Activated CD8-positive, alpha-beta memory T cell treated with anti-CD3 and anti-CD28 coated beads, Interleukin-2, amount 10 ng/mL, durations not matched to agents 7 days and 5 days (primary cell): ENCODE results near the gene KIF13A. TPM values are rescaled to one million over a fixed set of nuclear protein-coding genes. Genes with fewer than 3 reads are reported as not detected.

ENCODE experiments used
- ATAC-seq: fragments of 150-1000 bp; cut with Tn5 transposase; one replicate; pipeline ENCODE4 v1.10.0; 2021; ENCODE audit warnings: moderate library complexity
- CTCF ChIA-PET: fragments of 350-600 bp; sonication (Branson Sonifier 250); formaldehyde crosslinking; loops from one replicate; lab custom pipeline; 2021; ENCODE audit warnings: antibody characterized with exemption; lab: Charles Lee
- DNase-seq: peaks from one replicate; pipeline ENCODE4 v3.0.0-alpha.2; 2020
- H3K27ac Mint-ChIP-seq: one replicate; pipeline ENCODE4 v1.8.0; 2021; ENCODE audit warnings: mild to moderate bottlenecking, mixed read lengths
- H3K27me3 Mint-ChIP-seq: one replicate; pipeline ENCODE4 v1.8.0; 2021; ENCODE audit warnings: mixed read lengths
- H3K36me3 Mint-ChIP-seq: one replicate; pipeline ENCODE4 v1.8.0; 2021; ENCODE audit warnings: mild to moderate bottlenecking, mixed read lengths
- H3K4me1 Mint-ChIP-seq: one replicate; pipeline ENCODE4 v1.8.0; 2021; ENCODE audit warnings: mixed read lengths
- H3K4me3 Mint-ChIP-seq: one replicate; pipeline ENCODE4 v1.8.0; 2021; ENCODE audit warnings: mild to moderate bottlenecking, moderate library complexity, mixed read lengths
- H3K9me3 Mint-ChIP-seq: one replicate; pipeline ENCODE4 v1.8.0; 2022; ENCODE audit warnings: low read depth, mixed read lengths
- total RNA-seq, 2 experiments: library from RNA; stranded (reverse); gene quantifications; one replicate each; pipeline ENCODE4 v1.2.3, GENCODE V29; 2021

The KIF13A gene
- total RNA-seq, 2 experiments from 2014 or later: 0.05 TPM; not detected in 1

- Mint-ChIP-seq H3K4me3 (no peak overlapping the region), H3K9me3 (no peaks in the 10 kb centered on the region), H3K36me3 (no peaks in the 10 kb centered on the region), H3K27ac (no peak overlapping the region), H3K4me1 (no peaks in the 10 kb centered on the region), H3K27me3 (peaks cover 42% of the 10 kb centered on the region)
- ATAC-seq: no peak
- CTCF ChIA-PET: interaction anchor here (0.6 kb wide), 1 partner anchor 368 kb away, joined by 3 read pairs; no protein-coding TSS in a partner anchor
- no peak for DNase-seq
Measured at GRCh38 chr6:17871189-17871519, 116.3 kb downstream of the KIF13A start.

- H3K27me3 Mint-ChIP-seq: peaks cover 45% of the 10 kb centered on the region
- no peaks in the 10 kb centered on the region for H3K36me3 Mint-ChIP-seq
- DNase-seq: no peak
- ATAC-seq: no peak
- CTCF ChIA-PET: interaction anchor here (0.6 kb wide), 1 partner anchor 367 kb away, joined by 3 read pairs; no protein-coding TSS in a partner anchor
- H3K4me1 Mint-ChIP-seq: no peaks in the 10 kb centered on the region
- no peak overlapping the region for H3K27ac Mint-ChIP-seq
- H3K9me3 Mint-ChIP-seq: no peaks in the 10 kb centered on the region
- H3K4me3 Mint-ChIP-seq: no peak overlapping the region
Measured at GRCh38 chr6:17870300-17871188, 116.9 kb downstream of the KIF13A start.

DNA sequence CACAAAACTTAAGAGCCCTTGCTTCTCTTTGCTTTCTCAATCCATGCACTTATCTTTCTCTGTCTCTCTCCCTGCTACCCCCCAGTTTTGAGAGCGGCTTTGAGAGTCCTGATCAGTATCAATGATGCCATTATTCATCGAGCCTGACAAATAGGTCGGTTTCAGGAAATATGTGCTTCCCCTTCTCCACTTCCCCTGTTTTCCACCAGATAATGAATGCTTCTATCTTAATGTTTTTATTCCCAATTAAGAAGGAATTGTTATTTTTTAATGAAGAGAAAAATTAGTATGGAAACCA, 117.7 kb downstream of the KIF13A start:
- no peak for DNase-seq
- Mint-ChIP-seq H3K36me3 (no peaks in the 10 kb centered on the region), H3K27ac (no peak overlapping the region), H3K4me1 (no peaks in the 10 kb centered on the region), H3K27me3 (peaks cover 47% of the 10 kb centered on the region), H3K4me3 (no peak overlapping the region), H3K9me3 (no peaks in the 10 kb centered on the region)
- CTCF ChIA-PET: no interaction called here
- ATAC-seq: no peak

GRCh38 chr6:17869010-17869752, 118.3 kb downstream of the KIF13A start:
- Mint-ChIP-seq H3K36me3 (no peaks in the 10 kb centered on the region), H3K27ac (no peak overlapping the region), H3K9me3 (no peaks in the 10 kb centered on the region), H3K4me1 (no peaks in the 10 kb centered on the region), H3K4me3 (no peak overlapping the region), H3K27me3 (peaks cover 47% of the 10 kb centered on the region)
- ATAC-seq: no peak
- DNase-seq: no peak
- CTCF ChIA-PET: no interaction called here

DNA sequence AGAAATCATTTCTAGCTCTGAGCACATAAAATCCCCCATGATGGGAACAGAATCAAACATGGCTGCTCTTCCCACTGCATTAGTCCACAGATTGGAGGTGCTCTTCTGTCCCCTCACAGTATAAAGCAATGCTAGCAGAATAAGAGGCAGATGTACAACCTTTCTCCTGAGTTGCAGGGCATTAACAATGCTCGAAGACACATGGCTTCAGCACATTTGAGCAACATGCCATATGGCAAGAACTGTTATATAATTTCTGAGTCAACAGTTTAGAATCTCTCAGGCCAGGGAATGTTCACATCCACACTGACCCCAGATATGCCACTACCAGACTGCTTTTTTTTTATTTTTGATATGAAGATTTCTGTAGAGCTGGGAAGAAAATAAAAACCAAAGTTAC, 119.6 kb downstream of the KIF13A start:
- no peak overlapping the region for H3K4me3 Mint-ChIP-seq
- ATAC-seq (no peak), DNase-seq (no peak)
- H3K36me3 Mint-ChIP-seq: no peaks in the 10 kb centered on the region
- H3K9me3 Mint-ChIP-seq: no peaks in the 10 kb centered on the region
- no peak overlapping the region for H3K27ac Mint-ChIP-seq
- H3K4me1 Mint-ChIP-seq: no peaks in the 10 kb centered on the region
- CTCF ChIA-PET: no interaction called here
- peaks cover 49% of the 10 kb centered on the region for H3K27me3 Mint-ChIP-seq

- no peaks in the 10 kb centered on the region for H3K9me3 Mint-ChIP-seq
- CTCF ChIA-PET: interaction anchor here (1.1 kb wide), 1 partner anchor 51 kb away, joined by 3 read pairs; no protein-coding TSS in a partner anchor
- H3K4me1 Mint-ChIP-seq: no peaks in the 10 kb centered on the region
- H3K36me3 Mint-ChIP-seq: no peaks in the 10 kb centered on the region
- H3K27ac Mint-ChIP-seq: no peak overlapping the region
- ATAC-seq (no peak), DNase-seq (no peak)
- H3K4me3 Mint-ChIP-seq: no peak overlapping the region
- H3K27me3 Mint-ChIP-seq: peaks cover 49% of the 10 kb centered on the region
Measured at GRCh38 chr6:17866876-17867444, 120.5 kb downstream of the KIF13A start.

DNA sequence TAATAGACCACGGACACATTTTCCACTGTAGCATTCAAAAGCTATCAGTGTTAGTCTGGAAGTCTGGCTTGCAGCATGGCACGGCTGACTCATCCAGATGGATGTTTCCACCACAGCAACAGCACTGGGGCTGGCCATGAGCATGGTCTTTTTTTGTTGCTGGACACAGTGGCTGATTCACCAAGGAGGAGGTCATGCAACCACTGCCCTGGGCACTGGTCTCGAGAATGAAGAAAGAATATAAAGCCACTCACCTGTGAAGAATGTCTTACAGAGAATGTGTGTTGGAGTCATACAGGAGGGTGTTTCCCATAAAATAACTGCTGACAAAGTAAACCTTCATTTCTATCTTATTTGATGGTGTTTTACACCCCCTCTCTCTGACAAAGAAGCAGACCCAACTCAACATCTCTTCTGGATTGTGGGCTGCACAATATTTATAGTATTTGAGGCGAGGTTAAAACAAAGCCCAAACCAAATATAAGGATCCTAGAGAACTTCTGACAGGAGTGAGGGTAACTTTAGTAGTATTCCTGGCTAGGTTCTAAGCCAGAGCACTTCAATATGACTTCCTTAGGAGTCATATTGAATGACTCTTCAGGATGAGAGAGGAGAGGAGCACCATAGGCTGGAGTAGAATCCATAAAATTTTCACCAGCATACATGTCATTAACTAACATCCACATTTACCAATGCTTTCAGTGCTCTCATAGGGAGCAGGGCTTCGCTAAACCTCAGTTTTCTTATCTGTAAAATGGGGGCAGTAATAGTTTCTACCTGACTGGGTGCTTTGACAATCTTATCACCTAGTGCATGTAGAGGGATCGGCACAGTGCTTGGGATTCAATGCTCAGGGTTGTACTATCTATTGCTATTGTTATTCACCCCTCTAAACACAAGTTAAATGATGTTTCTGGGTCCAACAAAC, 121.4 kb downstream of the KIF13A start:
- Mint-ChIP-seq H3K4me3 (no peak overlapping the region), H3K27ac (no peak overlapping the region), H3K4me1 (no peaks in the 10 kb centered on the region), H3K27me3 (peaks cover 41% of the 10 kb centered on the region), H3K9me3 (no peaks in the 10 kb centered on the region), H3K36me3 (no peaks in the 10 kb centered on the region)
- ATAC-seq (no peak), DNase-seq (no peak)
- CTCF ChIA-PET: interaction anchor here (1.1 kb wide), 1 partner anchor 50 kb away, joined by 3 read pairs; no protein-coding TSS in a partner anchor

- no peak overlapping the region for H3K4me3 Mint-ChIP-seq
- no peaks in the 10 kb centered on the region for H3K36me3 Mint-ChIP-seq
- CTCF ChIA-PET: no interaction called here
- peaks cover 33% of the 10 kb centered on the region for H3K27me3 Mint-ChIP-seq
- no peak for DNase-seq
- H3K4me1 Mint-ChIP-seq: no peaks in the 10 kb centered on the region
- no peaks in the 10 kb centered on the region for H3K9me3 Mint-ChIP-seq
- no peak overlapping the region for H3K27ac Mint-ChIP-seq
- no peak for ATAC-seq
Measured at GRCh38 chr6:17865243-17865642, 122.2 kb downstream of the KIF13A start.

- peaks cover 24% of the 10 kb centered on the region for H3K27me3 Mint-ChIP-seq
- no peaks in the 10 kb centered on the region for H3K4me1 Mint-ChIP-seq
- ATAC-seq: no peak
- DNase-seq: no peak
- H3K36me3 Mint-ChIP-seq: no peaks in the 10 kb centered on the region
- no peaks in the 10 kb centered on the region for H3K9me3 Mint-ChIP-seq
- H3K4me3 Mint-ChIP-seq: no peak overlapping the region
- CTCF ChIA-PET: interaction anchor here (0.5 to 0.9 kb wide), 2 partner anchors 11 to 114 kb away, joined by 3 read pairs; no protein-coding TSS in a partner anchor
- H3K27ac Mint-ChIP-seq: no peak overlapping the region
Measured at GRCh38 chr6:17863901-17864754, 123.3 kb downstream of the KIF13A start.

GRCh38 chr6:17861361-17861760, 126.1 kb downstream of the KIF13A start:
- CTCF ChIA-PET: no interaction called here

GRCh38 chr6:17859846-17860245, 127.6 kb downstream of the KIF13A start:
- CTCF ChIA-PET: no interaction called here

More at GRCh38 chr6:17861361-17861760, 126.1 kb downstream of the KIF13A start:
- Mint-ChIP-seq H3K4me3 (no peak overlapping the region), H3K9me3 (no peaks in the 10 kb centered on the region), H3K4me1 (no peaks in the 10 kb centered on the region), H3K27ac (no peak overlapping the region), H3K27me3 (peaks cover 15% of the 10 kb centered on the region), H3K36me3 (no peaks in the 10 kb centered on the region)
- DNase-seq (no peak), ATAC-seq (no peak)

GRCh38 chr6:17858584-17858983, 128.9 kb downstream of the KIF13A start:
- CTCF ChIA-PET: no interaction called here

More at GRCh38 chr6:17859846-17860245, 127.6 kb downstream of the KIF13A start:
- Mint-ChIP-seq H3K27ac (no peak overlapping the region), H3K4me1 (no peaks in the 10 kb centered on the region), H3K27me3 (peaks cover 13% of the 10 kb centered on the region), H3K36me3 (no peaks in the 10 kb centered on the region), H3K4me3 (no peak overlapping the region), H3K9me3 (no peaks in the 10 kb centered on the region)
- no peak for ATAC-seq
- no peak for DNase-seq

More at GRCh38 chr6:17858584-17858983, 128.9 kb downstream of the KIF13A start:
- Mint-ChIP-seq H3K4me3 (no peak overlapping the region), H3K4me1 (no peaks in the 10 kb centered on the region), H3K36me3 (no peaks in the 10 kb centered on the region), H3K27me3 (peaks cover 10% of the 10 kb centered on the region), H3K27ac (no peak overlapping the region), H3K9me3 (no peaks in the 10 kb centered on the region)
- ATAC-seq (no peak), DNase-seq (no peak)
